IMR-90 (cell line): ENCODE measurements around the gene ZSWIM9. TPM values are rescaled to one million over a fixed set of nuclear protein-coding genes. Genes with fewer than 3 reads are reported as not detected.

Source experiments
- ATAC-seq: fragments of 200-7000 bp; cut with Tn5 transposase; 2 replicates; pipeline ENCODE4 v1.9.1; 2020; ENCODE audit warnings: low read depth, mild to moderate bottlenecking, moderate library complexity
- BruUV-seq: library from RNA; stranded (reverse); fragments of 400-500 nt; replicated peaks from 2 replicates; lab custom pipeline; 2021; lab: Mats Ljungman, UMichigan
- CTCF ChIA-PET: fragments of 300-600 bp; formaldehyde crosslinking; extraction: SDS; loops from one replicate; lab custom pipeline; 2021; ENCODE audit warnings: antibody characterized with exemption; lab: Yijun Ruan, JAX
- POLR2A ChIA-PET: fragments of 300-600 bp; sonication (Branson Sonifier 250); formaldehyde crosslinking; loops from one replicate; lab custom pipeline; 2022; ENCODE audit warnings: antibody characterized with exemption; ENCODE audit not compliant: unreplicated experiment; lab: Charles Lee
- DNase-seq: peaks from one replicate; pipeline ENCODE4 v3.0.0; 2013
- H2AFZ ChIP-seq: replicated peaks from 2 replicates; pipeline ENCODE3; 2013; ENCODE audit warnings: low read length, mild to moderate bottlenecking; ENCODE audit not compliant: poor library complexity
- H2AK5ac ChIP-seq: 2 replicates; pipeline ENCODE4 v1.6.1; 2013; ENCODE audit warnings: low read depth, low read length, inconsistent platforms
- H2AK9ac ChIP-seq: replicated peaks from 2 replicates; pipeline ENCODE3; 2013; ENCODE audit warnings: mild to moderate bottlenecking, low read depth, low read length, moderate library complexity; ENCODE audit not compliant: poor library complexity
- H2BK120ac ChIP-seq: 2 replicates; pipeline ENCODE4 v1.6.1; 2013; ENCODE audit warnings: low read depth, low read length, inconsistent platforms
- H2BK15ac ChIP-seq: 3 replicates; pipeline ENCODE4 v1.6.1; 2013; ENCODE audit warnings: low read depth, low read length, inconsistent platforms
- H2BK20ac ChIP-seq: 2 replicates; pipeline ENCODE4 v1.6.1; 2013; ENCODE audit warnings: low read depth, mild to moderate bottlenecking, inconsistent platforms, low read length, moderate library complexity
- H2BK5ac ChIP-seq: 2 replicates; pipeline ENCODE4 v1.6.1; 2013; ENCODE audit warnings: mild to moderate bottlenecking, low read depth, low read length, inconsistent platforms; ENCODE audit not compliant: poor library complexity, severe bottlenecking
- H3K14ac ChIP-seq: replicated peaks from 2 replicates; pipeline ENCODE4 v1.6.1; 2013; ENCODE audit warnings: low read depth, low read length, inconsistent platforms
- H3K18ac ChIP-seq: 2 replicates; pipeline ENCODE4 v1.6.1; 2013; ENCODE audit warnings: low read depth, low read length, control low read depth
- H3K23ac ChIP-seq: 2 replicates; pipeline ENCODE4 v1.6.1; 2013; ENCODE audit warnings: low read depth, low read length, inconsistent platforms
- H3K27ac ChIP-seq: 2 replicates; pipeline ENCODE4 v1.5.1; 2013; ENCODE audit warnings: mild to moderate bottlenecking, control low read depth, low read length; ENCODE audit not compliant: insufficient read depth
- H3K27me3 ChIP-seq: 2 replicates; pipeline ENCODE4 v1.6.1; 2013; ENCODE audit warnings: low read length; ENCODE audit not compliant: control insufficient read depth, insufficient read depth
- H3K36me3 ChIP-seq: 2 replicates; pipeline ENCODE4 v1.6.1; 2013; ENCODE audit warnings: low read length, mixed read lengths; ENCODE audit not compliant: control insufficient read depth, insufficient read depth
- H3K4ac ChIP-seq: 2 replicates; pipeline ENCODE4 v1.6.1; 2013; ENCODE audit warnings: low read depth, low read length, inconsistent platforms
- H3K4me1 ChIP-seq: 2 replicates; pipeline ENCODE4 v1.6.1; 2013; ENCODE audit warnings: low read length, mixed read lengths; ENCODE audit not compliant: control insufficient read depth, insufficient read depth
- H3K4me2 ChIP-seq: 2 replicates; pipeline ENCODE4 v1.6.1; 2013; ENCODE audit warnings: low read depth, mild to moderate bottlenecking, control low read depth, low read length, moderate library complexity
- H3K4me3 ChIP-seq: 2 replicates; pipeline ENCODE4 v1.5.1; 2013; ENCODE audit warnings: low read depth, mild to moderate bottlenecking, control low read depth, low read length, moderate library complexity; ENCODE audit not compliant: insufficient read depth
- H3K56ac ChIP-seq: 2 replicates; pipeline ENCODE4 v1.6.1; 2013; ENCODE audit warnings: low read length, inconsistent platforms; ENCODE audit not compliant: insufficient read depth; ENCODE audit errors: extremely low read depth
- H3K79me1 ChIP-seq, 2 experiments: 2 replicates each; pipeline ENCODE4 v1.6.1; 2013; ENCODE audit warnings: low read length in 2 of 2, inconsistent platforms in 1 of 2, low read depth in 1 of 2
- H3K9ac ChIP-seq: 2 replicates; pipeline ENCODE4 v1.6.1; 2013; ENCODE audit warnings: low read depth, low read length, control low read depth
- H3K9me1 ChIP-seq: 2 replicates; pipeline ENCODE4 v1.6.1; 2013; ENCODE audit warnings: low read length, inconsistent platforms; ENCODE audit not compliant: insufficient read depth
- H3K9me3 ChIP-seq: 2 replicates; pipeline ENCODE4 v1.6.1; 2013; ENCODE audit warnings: low read length; ENCODE audit not compliant: control insufficient read depth, insufficient read depth
- H4K20me1 ChIP-seq: 2 replicates; pipeline ENCODE4 v1.6.1; 2013; ENCODE audit warnings: low read length, inconsistent platforms; ENCODE audit not compliant: insufficient read depth
- H4K5ac ChIP-seq: 2 replicates; pipeline ENCODE4 v1.6.1; 2013; ENCODE audit warnings: mild to moderate bottlenecking, low read depth, low read length, control low read depth
- H4K8ac ChIP-seq, 2 experiments: 2 replicates each; pipeline ENCODE4 v1.6.1; 2013; ENCODE audit warnings: low read depth in 2 of 2, low read length in 2 of 2, control low read depth in 1 of 2, inconsistent platforms in 1 of 2
- H4K91ac ChIP-seq: 2 replicates; pipeline ENCODE4 v1.6.1; 2013; ENCODE audit warnings: low read depth, low read length, inconsistent platforms; ENCODE audit not compliant: insufficient read depth
- BHLHE40 ChIP-seq: fragments of 150-350 bp; IDR thresholded peaks from 2 replicates; pipeline ENCODE4 v1.6.1; 2016; ENCODE audit warnings: mild to moderate bottlenecking, low read depth, low read length
- CEBPB ChIP-seq: IDR thresholded peaks from 2 replicates; pipeline ENCODE4 v1.6.1; 2012; ENCODE audit warnings: low read depth, low read length, improper control_type of control experiment
- CHD1 ChIP-seq: IDR thresholded peaks from 2 replicates; pipeline ENCODE4 v1.6.1; 2012; ENCODE audit warnings: low read depth, low read length, improper control_type of control experiment
- ELK1 ChIP-seq: fragments of 150-350 bp; IDR thresholded peaks from 2 replicates; pipeline ENCODE4 v1.6.1; 2016; ENCODE audit warnings: low read depth, mild to moderate bottlenecking, low read length, moderate library complexity, borderline replicate concordance
- MAFK ChIP-seq: IDR thresholded peaks from 2 replicates; pipeline ENCODE4 v1.6.1; 2012; ENCODE audit warnings: low read depth, low read length, improper control_type of control experiment
- MAZ ChIP-seq: IDR thresholded peaks from 2 replicates; pipeline ENCODE4 v1.6.1; 2012; ENCODE audit warnings: low read depth, mild to moderate bottlenecking, low read length, improper control_type of control experiment, moderate library complexity, borderline replicate concordance
- MXI1 ChIP-seq: IDR thresholded peaks from 2 replicates; pipeline ENCODE4 v1.6.1; 2012; ENCODE audit warnings: low read depth, mild to moderate bottlenecking, low read length, moderate library complexity, borderline replicate concordance
- NFE2L2 ChIP-seq: fragments of 150-350 bp; IDR thresholded peaks from 2 replicates; pipeline ENCODE4 v1.6.1; 2016; ENCODE audit warnings: low read depth, mild to moderate bottlenecking, low read length
- POLR2A ChIP-seq: IDR thresholded peaks from 2 replicates; pipeline ENCODE4 v1.6.1; 2012; ENCODE audit warnings: mild to moderate bottlenecking, low read depth, low read length
- RAD21 ChIP-seq: IDR thresholded peaks from 2 replicates; pipeline ENCODE4 v1.6.1; 2012; ENCODE audit warnings: low read length, improper control_type of control experiment
- RCOR1 ChIP-seq: IDR thresholded peaks from 2 replicates; pipeline ENCODE4 v1.6.1; 2012; ENCODE audit warnings: mild to moderate bottlenecking, low read length, improper control_type of control experiment; ENCODE audit not compliant: insufficient replicate concordance
- RFX5 ChIP-seq: IDR thresholded peaks from 2 replicates; pipeline ENCODE4 v1.8.0; 2012; ENCODE audit warnings: low read depth, mild to moderate bottlenecking, low read length, moderate library complexity
- SMC3 ChIP-seq: fragments of 150-350 bp; IDR thresholded peaks from 2 replicates; pipeline ENCODE4 v1.6.1; 2016; ENCODE audit warnings: low read depth, mild to moderate bottlenecking, antibody characterized with exemption, low read length, moderate library complexity
- USF2 ChIP-seq: fragments of 150-350 bp; IDR thresholded peaks from 2 replicates; pipeline ENCODE4 v1.6.1; 2017; ENCODE audit warnings: mild to moderate bottlenecking, antibody characterized with exemption, low read length, low read depth
- WGBS, 2 experiments: methylation state at CpG; one replicate each; pipeline versions ENCODE4 v1.1.5 to v1.1.7; 2013; ENCODE audit warnings: missing lambda C conversion rate in 2 of 2; ENCODE audit not compliant: insufficient read length in 1 of 2; ENCODE audit errors: extremely low coverage in 2 of 2; 5-methylcytosine and 5-hydroxymethylcytosine counted together
- dilution Hi-C: fragments of 300-500 bp; cut with HindIII; formaldehyde crosslinking; loops from one replicate; pipeline ENCODE4 v1.14.3; 2018; ENCODE audit warnings: low sequenced_read_pairs; ENCODE audit not compliant: unreplicated experiment
- in situ Hi-C: fragments of 300-500 bp; cut with MboI; formaldehyde crosslinking; loops from 3 replicates; pipeline ENCODE4 v1.14.3; 2019; ENCODE audit warnings: low sequenced_read_pairs, inconsistent platforms, mixed read lengths
- intact Hi-C: fragments of 100-400 bp; cut with micrococcal nuclease; formaldehyde crosslinking; loops from 2 replicates; pipeline ENCODE4 v1.10.0; 2022
- polyA plus RNA-seq, 3 experiments: library from polyadenylated mRNA; depleted of rRNA; stranded (reverse); fragments of >200 nt; gene quantifications; 2 replicates each; pipeline ENCODE4 v1.2.3, GENCODE V29; 2012; ENCODE audit warnings: low replicate concordance in 1 of 3
- total RNA-seq: library from RNA; depleted of rRNA; stranded (reverse); fragments of >200 nt; gene quantifications from 2 replicates; pipeline ENCODE4 v1.2.3, GENCODE V29; 2012
- TF ChIP-seq, protein P1 (sequence below): conservative IDR thresholded peaks from 2 replicates; pipeline ENCODE4 v1.5.1; 2012; ENCODE audit warnings: mild to moderate bottlenecking, low read depth, low read length, improper control_type of control experiment

The ZSWIM9 gene
- total and polyA plus RNA-seq, 2 of the 4 experiments (the other 2 are of a cell fraction), result 0.54 to 2.2 TPM

DNA sequence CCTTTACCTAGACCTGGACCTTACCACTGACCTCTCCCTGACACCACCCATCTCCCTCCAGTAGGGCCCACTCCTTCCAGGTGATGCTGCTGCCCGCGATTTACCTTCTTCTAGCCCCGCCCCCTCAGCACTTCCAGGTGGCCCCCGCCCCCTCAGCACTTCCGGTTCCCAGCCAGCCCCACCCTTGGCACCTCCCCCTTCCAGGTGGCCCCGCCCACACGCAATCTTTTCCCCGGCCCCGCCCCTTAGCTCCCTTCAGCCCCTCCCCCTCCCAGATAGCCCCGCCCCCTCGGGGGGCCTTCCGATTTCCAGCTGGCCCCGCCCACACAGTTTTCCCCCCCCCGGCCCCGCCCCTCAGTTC is 922 bp upstream of the ZSWIM9 start:
- peaks cover 9% of the 10 kb centered on the region for H3K36me3 ChIP-seq
- ChIA-PET POLR2A (interaction anchor here (0.6 kb wide), 1 partner anchor 86 kb away, joined by 10 read pairs; the partner anchor contains the start of gene CARD8), CTCF (no interaction called here)
- no peak overlapping the region for H2BK5ac ChIP-seq
- H3K4me3 ChIP-seq, result peak overlapping the region; percentile 84
- no peaks in the 10 kb centered on the region for H3K9me3 ChIP-seq
- dilution Hi-C loops (no loop called here), in situ Hi-C loops (no loop called here), intact Hi-C loops (no loop called here)
- no peak overlapping the region for H4K91ac ChIP-seq
- H4K8ac ChIP-seq, result peak overlapping the region; percentile 78 to 97
- no peak overlapping the region for H3K18ac ChIP-seq
- H3K23ac ChIP-seq, result no peak overlapping the region
- no peak overlapping the region for H2BK20ac ChIP-seq
- ATAC-seq, result peak; percentile 44
- TF ChIP-seq CHD1 (no peak), MAFK (no peak), BHLHE40 (no peak), CEBPB (no peak), RFX5 (no peak), NFE2L2 (no peak), MAZ (no peak), RCOR1 (no peak), ELK1 (no peak), USF2 (no peak), RAD21 (no peak), SMC3 (no peak), MXI1 (no peak), POLR2A (no peak)
- TF ChIP-seq, protein P1, sequence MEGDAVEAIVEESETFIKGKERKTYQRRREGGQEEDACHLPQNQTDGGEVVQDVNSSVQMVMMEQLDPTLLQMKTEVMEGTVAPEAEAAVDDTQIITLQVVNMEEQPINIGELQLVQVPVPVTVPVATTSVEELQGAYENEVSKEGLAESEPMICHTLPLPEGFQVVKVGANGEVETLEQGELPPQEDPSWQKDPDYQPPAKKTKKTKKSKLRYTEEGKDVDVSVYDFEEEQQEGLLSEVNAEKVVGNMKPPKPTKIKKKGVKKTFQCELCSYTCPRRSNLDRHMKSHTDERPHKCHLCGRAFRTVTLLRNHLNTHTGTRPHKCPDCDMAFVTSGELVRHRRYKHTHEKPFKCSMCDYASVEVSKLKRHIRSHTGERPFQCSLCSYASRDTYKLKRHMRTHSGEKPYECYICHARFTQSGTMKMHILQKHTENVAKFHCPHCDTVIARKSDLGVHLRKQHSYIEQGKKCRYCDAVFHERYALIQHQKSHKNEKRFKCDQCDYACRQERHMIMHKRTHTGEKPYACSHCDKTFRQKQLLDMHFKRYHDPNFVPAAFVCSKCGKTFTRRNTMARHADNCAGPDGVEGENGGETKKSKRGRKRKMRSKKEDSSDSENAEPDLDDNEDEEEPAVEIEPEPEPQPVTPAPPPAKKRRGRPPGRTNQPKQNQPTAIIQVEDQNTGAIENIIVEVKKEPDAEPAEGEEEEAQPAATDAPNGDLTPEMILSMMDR, result no peak
- H3K27ac ChIP-seq, result peak overlapping the region; percentile 52; the same call in 1 of the 2 replicates
- peak; percentile 56 for DNase-seq
- no peaks in the 10 kb centered on the region for H3K27me3 ChIP-seq
- H2BK15ac ChIP-seq, result no peak overlapping the region
- no peak overlapping the region for H2BK120ac ChIP-seq
- H3K4me1 ChIP-seq, result peaks cover 2% of the 10 kb centered on the region
- BruUV-seq, result no TSS peak
- H3K4me2 ChIP-seq, result peak overlapping the region; percentile 93
- H4K20me1 ChIP-seq, result peaks cover 3% of the 10 kb centered on the region; the same call in 1 of the 2 replicates
- H3K14ac ChIP-seq, result no peak overlapping the region
- peak overlapping the region; percentile 55 for H3K4ac ChIP-seq
- no peak overlapping the region for H3K9ac ChIP-seq
- H3K79me1 ChIP-seq, result peaks cover 28 to 50% of the 10 kb centered on the region in 2 experiments
- H2AK9ac ChIP-seq, result no peak overlapping the region
- peak overlapping the region; percentile 100 for H2AFZ ChIP-seq
- WGBS, 2 experiments, result no CpG with 5 or more reads among the region's 15 CpGs
- H2AK5ac ChIP-seq, result peak overlapping the region; percentile 66; the same call in 1 of the 2 replicates
- H3K9me1 ChIP-seq, result peaks cover 11% of the 10 kb centered on the region
- H3K56ac ChIP-seq, result no peak overlapping the region
- peak overlapping the region; percentile 93 for H4K5ac ChIP-seq
